Fibroblast of mammary gland (primary cell): ENCODE measurements around the gene CSRNP2.

ENCODE experiments used
- DNase-seq: peaks from one replicate; pipeline ENCODE4 v3.0.0-alpha.2; 2010; ENCODE audit warnings: low read depth
- H3K4me3 ChIP-seq: 2 replicates; pipeline ENCODE4 v1.5.1; 2011; ENCODE audit warnings: low read depth, mild to moderate bottlenecking, low read length, moderate library complexity; ENCODE audit not compliant: control insufficient read depth
- TF ChIP-seq, protein P1 (sequence below): conservative IDR thresholded peaks from 2 replicates; pipeline ENCODE4 v1.5.1; 2011; ENCODE audit warnings: low read depth, low read length, inconsistent platforms; ENCODE audit not compliant: control insufficient read depth, insufficient read depth

The CSRNP2 gene

DNA sequence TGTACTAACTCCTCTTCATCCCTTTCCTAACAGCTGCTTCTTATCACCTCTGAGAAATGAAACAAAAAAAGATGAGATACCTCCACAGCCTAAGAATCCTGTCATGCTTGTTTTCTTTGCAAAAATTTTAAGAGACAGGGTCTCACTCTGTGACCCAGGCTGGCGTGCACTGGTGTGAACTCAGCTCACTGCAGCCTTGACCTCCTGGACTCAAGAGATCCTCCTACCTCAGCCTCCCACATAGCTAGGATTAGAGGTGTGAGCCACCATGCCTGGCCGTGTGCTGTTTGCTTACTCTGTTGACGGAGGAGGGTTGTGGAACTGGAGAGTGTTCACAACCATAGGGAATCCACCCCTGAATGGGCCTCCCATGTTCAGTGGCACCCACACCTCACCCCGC, 16.2 kb downstream of the CSRNP2 start:
- TF ChIP-seq, protein P1, sequence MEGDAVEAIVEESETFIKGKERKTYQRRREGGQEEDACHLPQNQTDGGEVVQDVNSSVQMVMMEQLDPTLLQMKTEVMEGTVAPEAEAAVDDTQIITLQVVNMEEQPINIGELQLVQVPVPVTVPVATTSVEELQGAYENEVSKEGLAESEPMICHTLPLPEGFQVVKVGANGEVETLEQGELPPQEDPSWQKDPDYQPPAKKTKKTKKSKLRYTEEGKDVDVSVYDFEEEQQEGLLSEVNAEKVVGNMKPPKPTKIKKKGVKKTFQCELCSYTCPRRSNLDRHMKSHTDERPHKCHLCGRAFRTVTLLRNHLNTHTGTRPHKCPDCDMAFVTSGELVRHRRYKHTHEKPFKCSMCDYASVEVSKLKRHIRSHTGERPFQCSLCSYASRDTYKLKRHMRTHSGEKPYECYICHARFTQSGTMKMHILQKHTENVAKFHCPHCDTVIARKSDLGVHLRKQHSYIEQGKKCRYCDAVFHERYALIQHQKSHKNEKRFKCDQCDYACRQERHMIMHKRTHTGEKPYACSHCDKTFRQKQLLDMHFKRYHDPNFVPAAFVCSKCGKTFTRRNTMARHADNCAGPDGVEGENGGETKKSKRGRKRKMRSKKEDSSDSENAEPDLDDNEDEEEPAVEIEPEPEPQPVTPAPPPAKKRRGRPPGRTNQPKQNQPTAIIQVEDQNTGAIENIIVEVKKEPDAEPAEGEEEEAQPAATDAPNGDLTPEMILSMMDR, result no peak
- DNase-seq, result no peak
- H3K4me3 ChIP-seq, result no peak overlapping the region

DNA sequence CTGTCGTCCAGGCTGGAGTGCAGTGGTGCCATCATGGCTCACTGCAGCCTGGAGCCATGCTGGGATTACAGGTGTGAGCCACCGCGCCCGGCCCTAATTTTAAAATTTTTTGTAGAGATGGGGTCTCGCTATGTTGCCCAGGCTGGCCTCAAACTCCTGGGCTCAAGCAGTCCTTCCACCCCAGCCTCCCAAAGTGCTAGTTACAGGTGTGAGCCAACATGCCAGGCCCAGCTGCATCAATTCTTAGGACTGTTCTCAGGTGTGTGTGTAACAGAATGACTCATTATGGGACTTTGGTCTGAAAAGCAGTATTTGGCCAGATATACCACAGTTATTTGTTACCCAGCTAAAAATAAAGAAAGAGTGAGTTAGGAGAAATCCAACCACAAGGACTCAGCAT, 17.9 kb downstream of the CSRNP2 start:
- no peak for DNase-seq
- no peak overlapping the region for H3K4me3 ChIP-seq
- TF ChIP-seq, protein P1, result no peak

DNA sequence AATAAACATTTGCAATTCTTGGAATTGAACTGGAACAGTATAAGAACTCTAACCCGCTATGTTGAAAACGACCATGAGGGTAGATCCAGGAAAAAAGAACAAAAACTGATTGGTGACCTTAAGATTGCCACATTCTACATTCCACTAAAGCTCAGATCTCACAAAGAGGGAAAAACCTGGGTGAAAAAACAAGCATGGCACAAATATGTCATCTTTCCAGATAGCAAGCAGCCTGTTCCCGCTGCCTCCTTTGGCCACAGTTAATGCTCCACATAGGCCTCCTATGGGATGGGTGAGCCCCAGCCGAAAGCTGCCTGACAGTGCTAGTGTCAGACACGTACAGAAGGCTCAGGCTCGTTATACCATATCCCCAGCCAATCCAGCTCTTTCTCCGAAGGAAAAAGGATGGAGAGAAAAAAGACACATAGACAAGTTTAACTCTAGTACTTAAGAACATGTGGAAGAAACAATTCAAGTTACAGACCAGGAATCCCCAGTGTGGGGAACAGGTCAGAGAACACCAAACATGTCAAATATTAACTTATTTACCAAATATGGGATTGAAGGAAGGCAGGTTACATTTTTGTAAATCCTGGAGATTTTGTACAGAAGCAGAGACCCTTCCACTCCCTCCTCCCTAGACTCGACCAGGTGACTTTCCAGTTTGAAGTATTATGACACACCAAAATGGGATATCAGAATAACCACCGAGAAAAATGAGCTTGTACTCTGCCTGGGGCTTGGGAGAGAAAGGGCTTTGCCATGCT, 20.6 kb downstream of the CSRNP2 start:
- TF ChIP-seq, protein P1, result no peak
- no peak overlapping the region for H3K4me3 ChIP-seq
- DNase-seq, result no peak

DNA sequence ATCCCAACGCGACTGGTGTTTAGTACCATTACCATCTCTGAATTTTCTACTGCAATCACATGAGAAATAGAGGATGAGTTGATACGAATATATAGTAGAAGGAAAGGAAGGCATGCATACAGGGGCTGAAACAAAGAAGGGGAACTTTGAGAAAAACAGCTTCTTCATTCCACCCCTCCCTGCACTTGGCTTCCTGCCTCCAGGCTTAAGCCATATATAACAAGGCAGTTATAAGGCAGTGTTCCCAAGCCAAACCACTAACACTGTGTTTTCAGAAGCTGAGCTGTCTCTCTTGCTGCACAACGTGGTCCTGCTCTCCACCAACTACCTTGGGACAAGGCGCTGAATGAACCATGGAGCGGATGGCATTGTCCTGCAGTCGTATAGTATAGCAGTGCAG, 24.3 kb downstream of the CSRNP2 start:
- no peak for DNase-seq
- TF ChIP-seq, protein P1, result no peak
- no peak overlapping the region for H3K4me3 ChIP-seq

DNA sequence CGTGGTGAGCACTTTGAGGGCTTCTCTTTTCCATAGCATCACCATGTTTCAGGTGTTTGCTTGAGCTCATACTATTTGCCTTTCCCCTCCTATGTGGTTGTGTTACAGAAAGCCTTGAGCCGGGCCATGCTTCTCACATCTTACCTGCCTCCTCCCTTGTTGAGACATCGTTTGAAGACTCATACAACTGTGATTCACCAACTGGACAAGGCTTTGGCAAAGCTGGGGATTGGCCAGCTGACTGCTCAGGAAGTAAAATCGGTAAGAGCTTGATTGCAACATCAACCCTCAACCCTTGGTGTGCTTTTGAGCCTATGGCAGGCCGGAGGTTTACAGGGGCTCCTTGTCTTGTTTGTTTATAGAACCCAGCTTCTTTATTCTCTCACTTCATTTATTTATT, 27.2 kb downstream of the CSRNP2 start:
- TF ChIP-seq, protein P1, result no peak
- no peak overlapping the region for H3K4me3 ChIP-seq
- DNase-seq, result peak; percentile 95

DNA sequence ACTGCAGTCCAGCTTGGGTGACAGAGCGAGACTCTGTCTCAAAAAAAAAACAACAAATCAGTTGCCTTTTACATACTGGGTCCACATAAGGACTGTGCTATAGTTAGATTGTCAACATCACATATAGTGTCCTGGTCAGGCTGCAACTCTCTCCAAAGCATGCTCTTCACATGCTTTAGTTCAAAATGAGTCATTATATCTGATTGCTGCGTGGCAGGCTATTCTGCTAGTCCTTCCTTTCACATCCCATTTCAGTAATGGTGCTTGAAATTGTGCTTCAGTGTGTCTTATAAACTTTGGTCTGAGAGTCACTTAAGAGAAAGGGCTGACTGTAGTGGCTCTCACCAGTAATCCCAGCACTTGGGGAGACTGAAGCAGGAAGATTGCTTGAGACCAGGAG, 28.3 kb downstream of the CSRNP2 start:
- TF ChIP-seq, protein P1, result no peak
- H3K4me3 ChIP-seq, result no peak overlapping the region
- no peak for DNase-seq

DNA sequence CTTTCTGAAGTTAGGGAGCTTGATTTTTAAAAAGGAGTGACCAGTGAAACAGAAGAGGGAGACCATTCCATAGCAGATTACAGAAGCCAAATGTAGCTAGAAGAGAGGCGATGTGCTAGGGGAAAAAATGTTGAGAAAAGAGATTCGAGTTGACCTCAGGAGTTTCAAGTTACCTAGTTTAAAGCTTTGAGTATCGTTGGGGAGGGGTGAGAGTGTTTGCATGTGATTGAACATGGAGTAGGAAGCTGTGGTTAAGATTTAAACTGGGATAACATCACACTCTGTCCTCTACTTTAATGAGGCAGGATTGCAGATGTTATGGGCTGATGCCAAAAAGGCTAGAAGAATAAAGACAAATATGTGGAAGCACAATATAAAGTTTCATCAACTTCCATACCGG, 31.6 kb downstream of the CSRNP2 start:
- TF ChIP-seq, protein P1, result no peak
- no peak for DNase-seq
- H3K4me3 ChIP-seq, result no peak overlapping the region
